ENCODE results near the gene PLOD1. TPM values are rescaled to one million over a fixed set of nuclear protein-coding genes. Genes with fewer than 3 reads are reported as not detected.
A peak's percentile ranks its signal among the peaks of the same experiment; 100 is the strongest.

The PLOD1 gene
- total RNA-seq (2021) = 46.9 to 73.8 TPM (median 67.3 TPM) in 3 replicates
- Bru-seq, nascent RNA = percentile 52 among the genes with signal in this experiment
- long read RNA-seq, experiment 1, transcript PLOD1-201 (19 exons, 2,940 nt) = major isoform, 204 of 246 reads
- long read RNA-seq, experiment 1, partial matches to known transcripts = 25 of 246 reads
- long read RNA-seq, experiment 1, other reads (novel, unspliced or antisense) = 17 of 246 reads
- long read RNA-seq, experiment 2, transcript PLOD1-201 (19 exons, 2,940 nt) = major isoform, 32 of 83 reads
- long read RNA-seq, experiment 2, partial matches to known transcripts = 31 of 83 reads
- long read RNA-seq, experiment 2, other reads (novel, unspliced or antisense) = 18 of 83 reads
- long read RNA-seq, experiment 3, transcript PLOD1-201 (19 exons, 2,940 nt) = major isoform, 8 of 23 reads
- long read RNA-seq, experiment 3, partial matches to known transcripts = 13 of 23 reads
- long read RNA-seq, experiment 3, other reads (novel, unspliced or antisense) = 2 of 23 reads

DNA sequence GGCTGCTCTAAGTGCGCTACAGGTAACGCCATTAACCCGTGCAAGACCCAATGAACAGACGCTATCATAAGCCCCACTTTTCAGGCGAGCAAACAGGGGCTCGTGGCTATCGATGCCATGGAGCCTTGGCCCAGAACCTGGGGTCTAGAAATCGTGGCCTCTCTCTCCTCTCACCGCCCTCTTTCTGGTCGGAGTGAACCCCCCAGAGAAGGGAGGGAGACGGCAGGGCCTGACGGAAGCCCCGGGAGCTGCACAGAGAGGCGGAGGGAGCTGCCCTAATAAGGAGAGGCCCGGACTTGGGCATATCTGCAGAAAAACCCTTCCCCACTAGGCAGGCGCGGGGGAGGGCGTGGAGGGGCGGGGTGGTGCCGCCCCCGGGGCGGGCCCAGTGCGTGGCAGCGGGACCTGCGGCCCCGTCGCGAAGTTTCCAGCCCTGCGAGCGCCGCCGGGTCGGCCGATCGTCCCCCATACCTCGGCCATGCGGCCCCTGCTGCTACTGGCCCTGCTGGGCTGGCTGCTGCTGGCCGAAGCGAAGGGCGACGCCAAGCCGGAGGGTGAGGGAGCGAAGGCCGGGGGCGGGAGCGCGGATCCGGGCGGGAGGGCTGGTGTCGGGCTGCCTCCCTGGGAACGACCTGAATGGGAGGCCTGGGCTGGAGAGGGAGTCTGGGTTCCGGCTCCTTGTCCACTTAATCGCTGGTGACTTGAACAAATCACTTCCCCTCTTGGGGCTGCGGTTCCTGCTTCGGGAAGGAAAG is at the start of gene PLOD1:
PLOD1 (plus strand) TSS at position 416 of the 755 bp plus-strand sequence; CDS start at position 479, 63 bp downstream.
- CTCF ChIA-PET = interaction anchor here (1.1 to 1.5 kb wide), 2 partner anchors 10 to 33 kb away, joined by 4 to 11 read pairs; no protein-coding TSS in a partner anchor
- ATAC-seq = peak; percentile 89
- TF ChIP-seq, protein P1, sequence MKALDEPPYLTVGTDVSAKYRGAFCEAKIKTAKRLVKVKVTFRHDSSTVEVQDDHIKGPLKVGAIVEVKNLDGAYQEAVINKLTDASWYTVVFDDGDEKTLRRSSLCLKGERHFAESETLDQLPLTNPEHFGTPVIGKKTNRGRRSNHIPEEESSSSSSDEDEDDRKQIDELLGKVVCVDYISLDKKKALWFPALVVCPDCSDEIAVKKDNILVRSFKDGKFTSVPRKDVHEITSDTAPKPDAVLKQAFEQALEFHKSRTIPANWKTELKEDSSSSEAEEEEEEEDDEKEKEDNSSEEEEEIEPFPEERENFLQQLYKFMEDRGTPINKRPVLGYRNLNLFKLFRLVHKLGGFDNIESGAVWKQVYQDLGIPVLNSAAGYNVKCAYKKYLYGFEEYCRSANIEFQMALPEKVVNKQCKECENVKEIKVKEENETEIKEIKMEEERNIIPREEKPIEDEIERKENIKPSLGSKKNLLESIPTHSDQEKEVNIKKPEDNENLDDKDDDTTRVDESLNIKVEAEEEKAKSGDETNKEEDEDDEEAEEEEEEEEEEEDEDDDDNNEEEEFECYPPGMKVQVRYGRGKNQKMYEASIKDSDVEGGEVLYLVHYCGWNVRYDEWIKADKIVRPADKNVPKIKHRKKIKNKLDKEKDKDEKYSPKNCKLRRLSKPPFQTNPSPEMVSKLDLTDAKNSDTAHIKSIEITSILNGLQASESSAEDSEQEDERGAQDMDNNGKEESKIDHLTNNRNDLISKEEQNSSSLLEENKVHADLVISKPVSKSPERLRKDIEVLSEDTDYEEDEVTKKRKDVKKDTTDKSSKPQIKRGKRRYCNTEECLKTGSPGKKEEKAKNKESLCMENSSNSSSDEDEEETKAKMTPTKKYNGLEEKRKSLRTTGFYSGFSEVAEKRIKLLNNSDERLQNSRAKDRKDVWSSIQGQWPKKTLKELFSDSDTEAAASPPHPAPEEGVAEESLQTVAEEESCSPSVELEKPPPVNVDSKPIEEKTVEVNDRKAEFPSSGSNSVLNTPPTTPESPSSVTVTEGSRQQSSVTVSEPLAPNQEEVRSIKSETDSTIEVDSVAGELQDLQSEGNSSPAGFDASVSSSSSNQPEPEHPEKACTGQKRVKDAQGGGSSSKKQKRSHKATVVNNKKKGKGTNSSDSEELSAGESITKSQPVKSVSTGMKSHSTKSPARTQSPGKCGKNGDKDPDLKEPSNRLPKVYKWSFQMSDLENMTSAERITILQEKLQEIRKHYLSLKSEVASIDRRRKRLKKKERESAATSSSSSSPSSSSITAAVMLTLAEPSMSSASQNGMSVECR (CRISPR knock-in tag; IDR thresholded peaks at IDR 0.05; ENCODE audit: borderline replicate concordance) = no peak
- TF ChIP-seq IRF2 (CRISPR knock-in tag; IDR thresholded peaks at IDR 0.05; ENCODE audit: borderline replicate concordance, low read depth) (no peak), ZNF671 (CRISPR knock-in tag; IDR thresholded peaks at IDR 0.05) (no peak), ZNF263 (CRISPR knock-in tag; IDR thresholded peaks at IDR 0.05; ENCODE audit: low read depth) (peak; percentile 23; the same call in 1 of the 2 replicates), ZNF121 (CRISPR knock-in tag; IDR thresholded peaks at IDR 0.05) (peak; percentile 65; the same call in 1 of the 2 replicates), NFATC4 (CRISPR knock-in tag; IDR thresholded peaks at IDR 0.05) (no peak), ATF1 (CRISPR knock-in tag; IDR thresholded peaks at IDR 0.05) (no peak), ZNF232 (CRISPR knock-in tag; IDR thresholded peaks at IDR 0.05) (peak; percentile 91; the same call in 1 of the 2 replicates), SMAD4 (CRISPR knock-in tag; IDR thresholded peaks at IDR 0.05) (no peak), ZBTB21 (CRISPR knock-in tag; IDR thresholded peaks at IDR 0.05; ENCODE audit: borderline replicate concordance) (no peak), NR2C2 (CRISPR knock-in tag; IDR thresholded peaks at IDR 0.05) (no peak)
- TF ChIP-seq, protein P2, sequence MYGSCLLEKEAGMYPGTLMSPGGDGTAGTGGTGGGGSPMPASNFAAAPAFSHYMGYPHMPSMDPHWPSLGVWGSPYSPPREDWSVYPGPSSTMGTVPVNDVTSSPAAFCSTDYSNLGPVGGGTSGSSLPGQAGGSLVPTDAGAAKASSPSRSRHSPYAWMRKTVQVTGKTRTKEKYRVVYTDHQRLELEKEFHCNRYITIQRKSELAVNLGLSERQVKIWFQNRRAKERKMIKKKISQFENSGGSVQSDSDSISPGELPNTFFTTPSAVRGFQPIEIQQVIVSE (CRISPR knock-in tag; IDR thresholded peaks at IDR 0.05; ENCODE audit: borderline replicate concordance) = no peak
- TF ChIP-seq, protein P3, sequence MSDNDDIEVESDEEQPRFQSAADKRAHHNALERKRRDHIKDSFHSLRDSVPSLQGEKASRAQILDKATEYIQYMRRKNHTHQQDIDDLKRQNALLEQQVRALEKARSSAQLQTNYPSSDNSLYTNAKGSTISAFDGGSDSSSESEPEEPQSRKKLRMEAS (CRISPR knock-in tag; IDR thresholded peaks at IDR 0.05) = peak; percentile 79; the same call in 1 of the 2 replicates
- TF ChIP-seq, protein P4, sequence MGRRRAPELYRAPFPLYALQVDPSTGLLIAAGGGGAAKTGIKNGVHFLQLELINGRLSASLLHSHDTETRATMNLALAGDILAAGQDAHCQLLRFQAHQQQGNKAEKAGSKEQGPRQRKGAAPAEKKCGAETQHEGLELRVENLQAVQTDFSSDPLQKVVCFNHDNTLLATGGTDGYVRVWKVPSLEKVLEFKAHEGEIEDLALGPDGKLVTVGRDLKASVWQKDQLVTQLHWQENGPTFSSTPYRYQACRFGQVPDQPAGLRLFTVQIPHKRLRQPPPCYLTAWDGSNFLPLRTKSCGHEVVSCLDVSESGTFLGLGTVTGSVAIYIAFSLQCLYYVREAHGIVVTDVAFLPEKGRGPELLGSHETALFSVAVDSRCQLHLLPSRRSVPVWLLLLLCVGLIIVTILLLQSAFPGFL (CRISPR knock-in tag; IDR thresholded peaks at IDR 0.05; ENCODE audit: borderline replicate concordance) = no peak
- TF ChIP-seq, protein P5, sequence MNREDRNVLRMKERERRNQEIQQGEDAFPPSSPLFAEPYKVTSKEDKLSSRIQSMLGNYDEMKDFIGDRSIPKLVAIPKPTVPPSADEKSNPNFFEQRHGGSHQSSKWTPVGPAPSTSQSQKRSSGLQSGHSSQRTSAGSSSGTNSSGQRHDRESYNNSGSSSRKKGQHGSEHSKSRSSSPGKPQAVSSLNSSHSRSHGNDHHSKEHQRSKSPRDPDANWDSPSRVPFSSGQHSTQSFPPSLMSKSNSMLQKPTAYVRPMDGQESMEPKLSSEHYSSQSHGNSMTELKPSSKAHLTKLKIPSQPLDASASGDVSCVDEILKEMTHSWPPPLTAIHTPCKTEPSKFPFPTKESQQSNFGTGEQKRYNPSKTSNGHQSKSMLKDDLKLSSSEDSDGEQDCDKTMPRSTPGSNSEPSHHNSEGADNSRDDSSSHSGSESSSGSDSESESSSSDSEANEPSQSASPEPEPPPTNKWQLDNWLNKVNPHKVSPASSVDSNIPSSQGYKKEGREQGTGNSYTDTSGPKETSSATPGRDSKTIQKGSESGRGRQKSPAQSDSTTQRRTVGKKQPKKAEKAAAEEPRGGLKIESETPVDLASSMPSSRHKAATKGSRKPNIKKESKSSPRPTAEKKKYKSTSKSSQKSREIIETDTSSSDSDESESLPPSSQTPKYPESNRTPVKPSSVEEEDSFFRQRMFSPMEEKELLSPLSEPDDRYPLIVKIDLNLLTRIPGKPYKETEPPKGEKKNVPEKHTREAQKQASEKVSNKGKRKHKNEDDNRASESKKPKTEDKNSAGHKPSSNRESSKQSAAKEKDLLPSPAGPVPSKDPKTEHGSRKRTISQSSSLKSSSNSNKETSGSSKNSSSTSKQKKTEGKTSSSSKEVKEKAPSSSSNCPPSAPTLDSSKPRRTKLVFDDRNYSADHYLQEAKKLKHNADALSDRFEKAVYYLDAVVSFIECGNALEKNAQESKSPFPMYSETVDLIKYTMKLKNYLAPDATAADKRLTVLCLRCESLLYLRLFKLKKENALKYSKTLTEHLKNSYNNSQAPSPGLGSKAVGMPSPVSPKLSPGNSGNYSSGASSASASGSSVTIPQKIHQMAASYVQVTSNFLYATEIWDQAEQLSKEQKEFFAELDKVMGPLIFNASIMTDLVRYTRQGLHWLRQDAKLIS (CRISPR knock-in tag; IDR thresholded peaks at IDR 0.05; ENCODE audit: borderline replicate concordance) = no peak
- TF ChIP-seq, protein P6, sequence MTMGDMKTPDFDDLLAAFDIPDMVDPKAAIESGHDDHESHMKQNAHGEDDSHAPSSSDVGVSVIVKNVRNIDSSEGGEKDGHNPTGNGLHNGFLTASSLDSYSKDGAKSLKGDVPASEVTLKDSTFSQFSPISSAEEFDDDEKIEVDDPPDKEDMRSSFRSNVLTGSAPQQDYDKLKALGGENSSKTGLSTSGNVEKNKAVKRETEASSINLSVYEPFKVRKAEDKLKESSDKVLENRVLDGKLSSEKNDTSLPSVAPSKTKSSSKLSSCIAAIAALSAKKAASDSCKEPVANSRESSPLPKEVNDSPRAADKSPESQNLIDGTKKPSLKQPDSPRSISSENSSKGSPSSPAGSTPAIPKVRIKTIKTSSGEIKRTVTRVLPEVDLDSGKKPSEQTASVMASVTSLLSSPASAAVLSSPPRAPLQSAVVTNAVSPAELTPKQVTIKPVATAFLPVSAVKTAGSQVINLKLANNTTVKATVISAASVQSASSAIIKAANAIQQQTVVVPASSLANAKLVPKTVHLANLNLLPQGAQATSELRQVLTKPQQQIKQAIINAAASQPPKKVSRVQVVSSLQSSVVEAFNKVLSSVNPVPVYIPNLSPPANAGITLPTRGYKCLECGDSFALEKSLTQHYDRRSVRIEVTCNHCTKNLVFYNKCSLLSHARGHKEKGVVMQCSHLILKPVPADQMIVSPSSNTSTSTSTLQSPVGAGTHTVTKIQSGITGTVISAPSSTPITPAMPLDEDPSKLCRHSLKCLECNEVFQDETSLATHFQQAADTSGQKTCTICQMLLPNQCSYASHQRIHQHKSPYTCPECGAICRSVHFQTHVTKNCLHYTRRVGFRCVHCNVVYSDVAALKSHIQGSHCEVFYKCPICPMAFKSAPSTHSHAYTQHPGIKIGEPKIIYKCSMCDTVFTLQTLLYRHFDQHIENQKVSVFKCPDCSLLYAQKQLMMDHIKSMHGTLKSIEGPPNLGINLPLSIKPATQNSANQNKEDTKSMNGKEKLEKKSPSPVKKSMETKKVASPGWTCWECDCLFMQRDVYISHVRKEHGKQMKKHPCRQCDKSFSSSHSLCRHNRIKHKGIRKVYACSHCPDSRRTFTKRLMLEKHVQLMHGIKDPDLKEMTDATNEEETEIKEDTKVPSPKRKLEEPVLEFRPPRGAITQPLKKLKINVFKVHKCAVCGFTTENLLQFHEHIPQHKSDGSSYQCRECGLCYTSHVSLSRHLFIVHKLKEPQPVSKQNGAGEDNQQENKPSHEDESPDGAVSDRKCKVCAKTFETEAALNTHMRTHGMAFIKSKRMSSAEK (CRISPR knock-in tag; IDR thresholded peaks at IDR 0.05; ENCODE audit: borderline replicate concordance) = no peak
- TF ChIP-seq, protein P7, sequence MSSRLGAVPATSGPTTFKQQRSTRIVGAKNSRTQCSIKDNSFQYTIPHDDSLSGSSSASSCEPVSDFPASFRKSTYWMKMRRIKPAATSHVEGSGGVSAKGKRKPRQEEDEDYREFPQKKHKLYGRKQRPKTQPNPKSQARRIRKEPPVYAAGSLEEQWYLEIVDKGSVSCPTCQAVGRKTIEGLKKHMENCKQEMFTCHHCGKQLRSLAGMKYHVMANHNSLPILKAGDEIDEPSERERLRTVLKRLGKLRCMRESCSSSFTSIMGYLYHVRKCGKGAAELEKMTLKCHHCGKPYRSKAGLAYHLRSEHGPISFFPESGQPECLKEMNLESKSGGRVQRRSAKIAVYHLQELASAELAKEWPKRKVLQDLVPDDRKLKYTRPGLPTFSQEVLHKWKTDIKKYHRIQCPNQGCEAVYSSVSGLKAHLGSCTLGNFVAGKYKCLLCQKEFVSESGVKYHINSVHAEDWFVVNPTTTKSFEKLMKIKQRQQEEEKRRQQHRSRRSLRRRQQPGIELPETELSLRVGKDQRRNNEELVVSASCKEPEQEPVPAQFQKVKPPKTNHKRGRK (CRISPR knock-in tag; IDR thresholded peaks at IDR 0.05; ENCODE audit: borderline replicate concordance) = no peak

More for the DNA sequence above, at the start of gene PLOD1:
- DNase-seq (ENCODE audit: low spot score) = peak; percentile 76
- POLR2A ChIA-PET = interaction anchor here (0.7 to 2.7 kb wide), 4 partner anchors 10 to 129 kb away, joined by 3 to 22 read pairs (median 5); partner anchors contain the start of genes CLCN6 and MTHFR
- Mint-ChIP-seq H3K9me3 (no peaks in the 10 kb centered on the region), H3K4me3 (peak within 1 kb of the TSS; percentile 70), H3K4me1 (peaks cover 24% of the 10 kb centered on the region), H3K27me3 (ENCODE audit: low read depth) (no peaks in the 10 kb centered on the region), H3K27ac (peak within 1 kb of the TSS; percentile 91), H3K36me3 (no peaks in the 10 kb centered on the region; the same call in 1 of the 2 replicates)

Data from WTC11 (cell line).